Measurements from ENCODE around the gene AVPR2.
A peak's percentile ranks its signal among the peaks of the same experiment; 100 is the strongest.

Gene AVPR2

DNA sequence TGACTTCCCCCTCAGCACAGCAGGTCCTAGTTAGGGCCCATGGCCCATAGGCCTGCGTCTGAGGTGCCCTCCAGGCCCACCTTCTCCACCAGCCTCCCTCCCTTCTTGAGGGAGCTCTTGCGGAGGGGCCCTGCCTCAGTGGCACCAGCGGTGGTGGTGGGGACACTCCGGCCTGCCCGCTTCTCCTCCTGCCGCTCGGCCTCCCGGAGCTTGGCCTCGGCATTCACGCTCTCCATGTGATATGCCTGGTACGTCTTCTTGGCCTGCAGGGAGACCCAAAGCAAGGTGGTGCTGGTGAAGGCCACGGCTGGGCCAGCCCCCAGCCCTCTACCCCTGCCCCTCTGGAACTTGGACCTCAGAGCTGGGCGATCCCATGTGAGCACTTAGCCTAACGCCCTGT, 16.1 kb downstream of the AVPR2 start:
- no peak for DNase-seq

DNA sequence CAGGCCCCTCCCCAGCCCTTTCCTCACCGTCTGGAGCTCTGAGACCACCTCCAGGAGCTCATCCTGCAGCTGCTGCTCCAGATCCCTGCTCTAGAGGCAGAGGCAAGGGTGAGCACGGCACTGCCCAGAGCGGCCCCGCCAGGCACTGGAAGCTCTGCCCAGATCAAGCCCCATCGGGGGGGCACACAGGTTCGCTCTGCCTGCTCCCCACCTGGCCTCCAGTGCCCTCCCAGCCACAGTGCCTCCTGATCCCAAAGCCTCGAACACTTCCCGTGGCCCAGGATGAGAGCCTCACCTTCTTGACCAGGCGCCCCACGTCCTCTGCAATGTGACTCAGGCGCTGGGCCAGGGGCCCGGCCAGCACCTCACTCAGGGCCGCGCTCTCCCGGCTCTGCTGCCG, 16.6 kb downstream of the AVPR2 start:
- no peak for DNase-seq

GRCh38 chrX:153921511-153922446, 17.3 kb downstream of the AVPR2 start:
- no peak for DNase-seq

DNA sequence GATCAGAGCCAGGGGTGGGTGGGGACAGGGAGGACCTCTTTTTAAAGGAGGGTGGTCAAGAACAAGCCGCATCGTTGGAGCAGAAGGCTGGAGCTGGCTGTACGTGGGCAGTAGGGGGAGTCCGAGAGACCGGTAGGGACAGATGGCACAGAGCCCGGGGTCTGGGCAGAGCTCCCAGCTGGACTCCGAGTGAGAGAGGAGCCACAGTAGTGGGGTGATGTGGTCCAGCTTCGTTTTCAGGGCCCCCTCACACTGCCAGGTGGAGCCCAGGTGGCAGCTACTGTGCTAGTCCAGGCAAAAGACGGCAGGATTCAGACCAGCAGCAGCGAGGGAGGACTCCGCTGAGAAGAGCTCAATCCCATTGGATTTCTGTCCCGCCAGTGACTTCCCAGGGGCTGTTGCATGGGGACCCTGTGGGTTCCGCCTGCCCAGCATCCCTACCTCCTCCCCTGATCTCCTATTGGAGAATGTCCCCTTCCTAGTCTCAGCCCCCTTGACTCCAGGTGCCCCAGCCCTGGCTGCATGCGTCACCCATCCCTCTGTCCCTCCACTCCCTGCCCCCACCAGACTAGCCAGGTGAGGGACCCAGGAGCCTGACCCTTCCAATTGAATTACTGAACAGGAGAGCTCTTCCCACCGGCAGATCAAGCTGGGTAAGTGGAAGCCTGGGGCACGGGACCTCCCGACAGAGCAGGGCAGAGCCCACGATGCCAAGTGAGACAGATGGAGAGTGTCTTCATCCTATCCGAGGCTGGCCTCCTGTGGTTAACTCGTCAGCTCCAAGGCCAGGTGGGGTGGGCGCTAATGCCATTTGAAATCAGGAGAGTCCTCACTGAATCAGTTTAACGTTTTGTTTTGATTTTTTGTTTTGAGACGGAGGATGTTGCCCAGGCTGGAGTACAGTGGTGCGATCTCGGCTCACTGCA, 18.7 kb downstream of the AVPR2 start:
- DNase-seq: peak; percentile 29 to 56

- DNase-seq: peak; percentile 12 to 45
Observed at GRCh38 chrX:153924149-153924861, 19.8 kb downstream of the AVPR2 start.

- no peak for DNase-seq
Observed at GRCh38 chrX:153925387-153925738, 20.9 kb downstream of the AVPR2 start.

GRCh38 chrX:153925739-153926551, 21.5 kb downstream of the AVPR2 start, which contains the start of gene ARHGAP4:
TSS of gene ARHGAP4 (minus strand) at chrX:153926264. CDS start at chrX:153926202, 62 bp downstream.
- DNase-seq: no peak

- DNase-seq: peak in 1 of 2 experiments; percentile 40
Observed at GRCh38 chrX:153926552-153926857, 22.0 kb downstream of the AVPR2 start.

DNA sequence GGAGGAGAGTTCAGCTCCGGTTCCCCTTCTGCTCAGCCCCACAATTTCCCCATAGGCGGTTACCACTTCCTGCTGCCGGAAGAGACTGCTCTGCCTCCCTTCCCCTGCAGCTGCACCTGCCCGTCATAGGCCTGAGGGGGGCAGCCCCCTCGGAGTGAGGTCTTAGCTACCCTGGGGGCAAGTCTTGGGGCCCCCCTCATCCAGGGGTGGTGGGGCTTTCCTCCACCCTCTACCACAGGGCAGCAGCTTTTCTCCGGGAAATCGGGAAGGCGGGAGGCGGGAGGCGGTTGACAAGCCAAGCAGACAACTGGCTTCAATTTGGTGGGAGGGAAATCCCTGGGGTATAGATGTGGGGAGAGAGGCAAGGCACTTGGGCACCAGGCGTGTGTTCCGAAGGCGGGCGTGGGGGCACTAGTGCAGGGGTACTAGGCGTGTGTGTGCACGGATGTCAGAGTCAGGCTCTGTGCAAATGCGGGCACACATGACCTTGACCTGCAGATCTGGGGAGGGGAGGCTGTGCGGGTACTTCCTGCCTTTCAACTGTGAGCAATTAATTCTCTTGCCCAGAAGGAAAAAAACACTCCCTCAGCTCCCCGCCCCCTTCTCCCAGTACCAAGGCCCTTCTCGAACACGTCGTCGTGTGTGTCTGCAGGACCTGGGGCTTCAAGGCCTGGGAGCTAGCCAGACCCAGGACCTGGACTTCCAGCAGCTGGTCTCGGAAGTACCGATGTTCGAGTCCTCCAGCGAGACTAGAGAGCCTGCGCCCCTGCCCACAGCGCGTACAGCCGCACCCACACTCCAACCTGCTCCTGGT, 22.6 kb downstream of the AVPR2 start:
- DNase-seq: peak; percentile 30 to 65

GRCh38 chrX:153927672-153927921, 23.1 kb downstream of the AVPR2 start:
- no peak for DNase-seq

DNA sequence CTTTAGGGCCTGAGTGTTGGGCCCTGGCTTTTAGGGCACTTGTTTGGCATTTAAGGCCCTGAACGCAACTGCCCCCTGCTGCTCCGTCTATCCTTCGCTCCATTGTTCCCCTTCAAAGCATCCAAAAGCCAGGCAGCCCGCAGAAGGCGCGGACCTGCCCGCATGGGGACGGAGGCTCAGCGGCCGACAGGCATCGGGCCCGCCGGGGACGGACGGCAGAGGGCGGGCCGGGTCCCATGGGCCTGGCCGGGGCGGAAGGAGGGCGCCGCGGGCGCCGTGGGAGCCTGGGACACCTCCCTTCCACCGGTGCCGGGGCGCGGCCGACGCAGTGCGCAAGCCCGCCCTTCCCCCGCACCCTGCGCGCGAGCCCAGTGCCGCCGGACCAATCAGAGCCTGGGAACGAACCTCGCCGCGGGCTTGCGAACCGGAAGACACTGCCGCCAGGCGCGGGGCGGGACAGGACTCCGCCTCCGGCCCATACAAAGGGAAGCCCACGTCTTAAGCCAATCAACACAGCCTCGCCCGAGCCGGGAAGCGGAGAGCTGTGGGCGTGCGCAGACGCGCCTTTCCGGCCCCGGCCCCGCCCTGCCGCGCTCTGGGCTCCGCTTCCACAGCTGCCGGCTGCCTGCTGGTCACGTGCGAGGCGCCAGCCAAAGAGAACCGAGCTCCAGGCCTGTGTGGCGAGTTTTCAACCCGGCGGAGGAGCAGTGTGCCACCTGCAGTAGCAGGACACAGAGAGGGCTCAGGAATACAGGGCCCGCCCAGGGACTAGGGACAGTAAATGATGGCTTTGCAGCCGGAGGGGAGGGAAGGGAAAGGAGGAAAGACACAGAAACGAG, 23.7 kb downstream of the AVPR2 start:
- peak; percentile 88 to 93 for DNase-seq

DNA sequence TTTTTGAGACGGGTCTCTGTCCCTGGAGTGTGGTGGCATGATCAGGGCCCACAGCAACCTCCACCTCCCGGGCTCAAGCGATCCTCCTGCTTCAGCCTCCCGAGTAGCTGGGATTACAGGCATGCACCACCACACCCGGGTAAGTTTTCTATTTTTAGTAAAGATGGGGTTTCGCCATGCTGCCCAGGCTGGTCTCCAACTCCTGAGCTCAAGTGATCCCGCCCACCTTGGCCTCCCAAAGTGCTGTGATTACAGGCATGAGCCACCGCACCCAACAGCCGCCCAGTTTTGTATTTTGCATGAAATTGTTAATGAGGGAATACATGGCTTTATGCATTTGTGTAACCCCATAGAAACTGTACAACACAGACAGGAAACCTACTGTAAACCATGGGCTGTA, 24.4 kb downstream of the AVPR2 start:
- no peak for DNase-seq

- no peak for DNase-seq
Observed at GRCh38 chrX:153929576-153929975, 25.1 kb downstream of the AVPR2 start.

- DNase-seq: no peak
Observed at GRCh38 chrX:153930011-153930910, 25.8 kb downstream of the AVPR2 start.

DNA sequence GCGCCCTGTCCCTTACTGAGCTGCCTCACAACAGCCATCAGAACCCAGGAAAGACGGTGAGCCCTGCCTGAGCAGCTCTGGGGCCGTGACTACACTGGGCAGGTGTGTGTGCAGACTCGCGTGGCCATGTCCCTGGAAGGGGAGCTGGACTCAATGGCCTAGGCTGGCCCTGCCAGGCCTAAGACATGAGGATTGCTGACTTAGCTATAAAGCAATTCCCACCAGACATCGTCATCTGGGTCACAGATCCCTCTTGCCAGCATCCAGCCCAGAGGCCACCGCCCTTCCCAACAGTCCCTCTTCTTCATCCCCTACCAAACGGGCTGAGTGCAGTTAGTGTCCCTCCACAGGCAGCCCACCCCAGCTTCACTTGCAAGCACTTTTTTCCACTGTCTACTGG, 26.7 kb downstream of the AVPR2 start:
- no peak for DNase-seq

DNA sequence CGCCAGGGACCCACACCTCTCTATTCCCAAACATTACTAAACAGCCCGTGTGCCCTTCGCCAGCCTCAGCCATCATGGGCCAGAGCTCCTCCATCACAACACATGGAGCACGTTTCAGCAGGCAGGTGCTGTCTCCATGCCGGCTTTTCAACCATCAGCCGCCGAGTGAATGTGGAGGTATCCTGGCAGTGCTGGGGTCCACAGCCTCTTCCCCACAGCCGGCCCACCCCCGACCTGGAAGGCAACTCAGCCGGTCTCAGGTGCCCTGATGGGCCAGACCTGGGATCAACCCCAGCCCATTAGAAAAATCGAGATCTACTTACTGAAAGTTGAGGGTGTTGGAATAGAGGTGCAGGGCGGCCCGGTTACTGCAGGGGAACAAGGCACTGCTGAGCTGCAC, 27.3 kb downstream of the AVPR2 start:
- no peak for DNase-seq

- no peak for DNase-seq
Observed at GRCh38 chrX:153932220-153932915, 27.9 kb downstream of the AVPR2 start.

GRCh38 chrX:153933748-153934147, 29.3 kb downstream of the AVPR2 start:
- no peak for DNase-seq
